Liver (tissue), 9 donors: Measurements from ENCODE around the gene RNASE4. TPM values are rescaled to one million over a fixed set of nuclear protein-coding genes. Genes with fewer than 3 reads are reported as not detected.

Experiments used
- DNase-seq: peaks from one replicate; pipeline ENCODE4 v3.0.0-alpha.2; 2017; ENCODE audit warnings: low spot score
- H3K27ac ChIP-seq, 2 donors: one replicate each; pipeline ENCODE4 v1.7.0; 2013; ENCODE audit warnings: inconsistent platforms in 2 of 2, low read length in 2 of 2, control low read depth in 1 of 2, low read depth in 1 of 2, mild to moderate bottlenecking in 1 of 2
- H3K27me3 ChIP-seq, 4 donors: one replicate each; pipeline versions ENCODE4 v1.6.1 to v1.7.0; 2013; ENCODE audit warnings: low read length in 3 of 4, inconsistent platforms in 1 of 4, mild to moderate bottlenecking in 1 of 4, moderate library complexity in 1 of 4; ENCODE audit not compliant: control insufficient read depth in 4 of 4, insufficient read depth in 4 of 4
- H3K36me3 ChIP-seq, 4 donors: one replicate each; pipeline versions ENCODE4 v1.6.1 to v1.7.0; 2013; ENCODE audit warnings: low read length in 3 of 4, mild to moderate bottlenecking in 3 of 4, low read depth in 1 of 4, moderate library complexity in 1 of 4; ENCODE audit not compliant: control insufficient read depth in 4 of 4, insufficient read depth in 3 of 4
- H3K4me1 ChIP-seq, 4 donors: one replicate each; pipeline versions ENCODE4 v1.6.1 to v1.7.0; 2013; ENCODE audit warnings: low read length in 3 of 4, mild to moderate bottlenecking in 3 of 4, moderate library complexity in 1 of 4; ENCODE audit not compliant: control insufficient read depth in 4 of 4, insufficient read depth in 4 of 4
- H3K4me3 ChIP-seq, 3 donors: one replicate each; pipeline versions ENCODE4 v1.6.1 to v1.7.0; 2013; ENCODE audit warnings: low read length in 3 of 3, control low read depth in 1 of 3, low read depth in 1 of 3, mild to moderate bottlenecking in 1 of 3
- H3K9ac ChIP-seq, 2 donors: one replicate each; pipeline ENCODE4 v1.7.0; 2013; ENCODE audit warnings: low read length in 2 of 2, mild to moderate bottlenecking in 2 of 2, moderate library complexity in 2 of 2, control low read depth in 1 of 2, low read depth in 1 of 2
- H3K9me3 ChIP-seq, 4 donors: one replicate each; pipeline versions ENCODE4 v1.6.1 to v1.7.0; 2013; ENCODE audit warnings: low read length in 3 of 4; ENCODE audit not compliant: control insufficient read depth in 4 of 4
- EGR1 ChIP-seq, 2 donors: IDR thresholded peaks; 2 replicates each; pipeline ENCODE4 v1.6.1; 2016 to 2018; ENCODE audit warnings: antibody characterized with exemption in 2 of 2, low read depth in 2 of 2
- FOXA1 ChIP-seq: IDR thresholded peaks from 2 replicates; pipeline ENCODE4 v1.6.1; 2016; ENCODE audit warnings: antibody characterized with exemption
- GABPA ChIP-seq, 2 donors: IDR thresholded peaks in 1 of 2; conservative IDR thresholded peaks in 1 of 2; 2 replicates each; pipeline ENCODE4 v1.6.1; 2016; ENCODE audit warnings: antibody characterized with exemption in 2 of 2, mild to moderate bottlenecking in 1 of 2, moderate library complexity in 1 of 2
- HNF4A ChIP-seq, 2 donors: conservative IDR thresholded peaks; 2 replicates each; pipeline ENCODE4 v1.6.1; 2016; ENCODE audit warnings: antibody characterized with exemption in 2 of 2, mild to moderate bottlenecking in 2 of 2
- HNF4G ChIP-seq: IDR thresholded peaks from 2 replicates; pipeline ENCODE4 v1.6.1; 2016; ENCODE audit warnings: antibody characterized with exemption
- JUND ChIP-seq, 2 donors: IDR thresholded peaks; 2 replicates each; pipeline ENCODE4 v1.6.1; 2016; ENCODE audit warnings: antibody characterized with exemption in 2 of 2
- NR2F2 ChIP-seq: IDR thresholded peaks from 2 replicates; pipeline ENCODE4 v1.6.1; 2016; ENCODE audit warnings: antibody characterized with exemption
- RAD21 ChIP-seq, 2 donors: IDR thresholded peaks; 2 replicates each; pipeline ENCODE4 v1.6.1; 2016; ENCODE audit warnings: antibody characterized with exemption in 2 of 2, mild to moderate bottlenecking in 2 of 2
- RXRA ChIP-seq, 2 donors: IDR thresholded peaks; 2 replicates each; pipeline ENCODE4 v1.6.1; 2017 to 2018; ENCODE audit warnings: antibody characterized with exemption in 2 of 2, mild to moderate bottlenecking in 1 of 2
- SP1 ChIP-seq: IDR thresholded peaks from 2 replicates; pipeline ENCODE4 v1.6.1; 2018; ENCODE audit warnings: antibody characterized with exemption, mild to moderate bottlenecking
- TAF1 ChIP-seq: conservative IDR thresholded peaks from 2 replicates; pipeline ENCODE4 v1.6.1; 2016; ENCODE audit warnings: antibody characterized with exemption, mild to moderate bottlenecking
- YY1 ChIP-seq: IDR thresholded peaks from 2 replicates; pipeline ENCODE4 v1.6.1; 2016; ENCODE audit warnings: antibody characterized with exemption, mild to moderate bottlenecking
- WGBS: extraction: QIAGEN DNeasy Blood & Tissue Kit; methylation state at CpG from one replicate; pipeline ENCODE4 v1.1.7; 2013; 5-methylcytosine and 5-hydroxymethylcytosine counted together
- polyA plus RNA-seq, 2 donors: library from polyadenylated mRNA; stranded (reverse) in 1 of 2; unstranded in 1 of 2; fragments of 200-250 nt in 1 of 2; fragments of >200 nt in 1 of 2; fragmentation: Nextera tagmentation in 1 of 2; extraction: Ambion mirVana in 1 of 2; gene quantifications; one replicate each; pipeline versions ENCODE4 v1.2.1 to v1.2.3, GENCODE V29; 2013 to 2015
- total RNA-seq, 2 donors: library from RNA; depleted of rRNA; stranded (reverse); fragments of >200 nt; gene quantifications; one replicate each; pipeline ENCODE4 v1.2.3, GENCODE V29; 2014
- TF ChIP-seq, protein P1 (sequence below): IDR thresholded peaks from 2 replicates; pipeline ENCODE4 v1.6.1; 2016; ENCODE audit warnings: antibody characterized with exemption
- TF ChIP-seq, protein P2 (sequence below): IDR thresholded peaks from 2 replicates; pipeline ENCODE4 v1.6.1; 2016; ENCODE audit warnings: antibody characterized with exemption
- TF ChIP-seq, protein P3 (sequence below): fragments of 150-350 bp; IDR thresholded peaks from 2 replicates; pipeline ENCODE4 v1.5.1; 2017; ENCODE audit warnings: improper control_type of control experiment, low read depth, low read length; ENCODE audit not compliant: missing input control
- donor health status: healthy.
- donor health status: healthy.
- donor health status: healthy.
- donor health status: healthy.
- donor health status: healthy.

RNASE4 gene
- total and polyA plus RNA-seq, 4 donors, result 129 to 319 (median 184) TPM

DNA sequence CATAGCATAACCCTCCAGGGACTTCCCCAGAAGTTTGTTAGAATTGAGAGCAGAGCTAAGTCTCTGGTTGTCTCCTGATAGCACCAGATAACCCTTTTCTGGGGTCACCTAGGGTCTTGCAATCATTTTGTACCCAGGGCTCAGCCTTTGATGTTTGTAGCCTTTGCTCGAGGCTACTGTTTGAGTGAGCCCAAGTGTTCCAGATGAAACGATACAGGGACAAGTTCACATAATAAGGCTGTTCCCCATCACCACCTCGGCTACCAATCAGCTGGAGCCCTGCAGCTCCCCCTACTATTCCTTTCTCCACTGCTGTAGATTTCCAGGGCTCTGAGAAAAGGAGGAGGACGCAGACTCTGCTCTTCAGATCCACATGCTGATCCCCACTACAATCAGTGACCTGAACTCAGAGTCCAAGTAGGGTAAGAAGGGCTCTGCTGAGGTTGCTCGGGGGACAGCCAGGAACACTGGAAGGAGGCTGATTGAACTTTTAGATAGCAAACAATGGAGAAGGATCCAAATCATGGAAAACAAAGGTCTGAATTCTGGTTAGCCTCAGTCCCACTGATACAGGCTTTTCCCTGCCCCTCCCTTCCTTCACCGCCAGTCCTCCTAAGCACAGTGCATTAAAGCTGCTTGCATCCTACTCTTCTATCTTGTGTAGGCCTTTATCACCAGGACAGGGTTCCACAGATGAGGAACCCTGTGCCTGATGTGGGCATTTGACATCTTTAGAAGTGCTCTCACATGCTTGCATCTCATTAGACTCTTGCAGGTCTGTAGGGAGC, 61.4 kb downstream of the RNASE4 start, which contains the start of gene EDDM3A:
TSS of gene EDDM3A (plus strand) at position 317 of the 788 bp plus-strand sequence. CDS start 1,694 bp downstream, outside the sequence.
- Histone ChIP-seq H3K9ac (no peak within 1 kb of the TSS), H3K27me3 (no peaks in the 10 kb centered on the region), H3K9me3 (no peaks in the 10 kb centered on the region), H3K36me3 (no peaks in the 10 kb centered on the region), H3K27ac (no peak within 1 kb of the TSS), H3K4me1 (no peaks in the 10 kb centered on the region), H3K4me3 (no peak within 1 kb of the TSS)
- TF ChIP-seq YY1 (no peak), SP1 (no peak), NR2F2 (no peak), TAF1 (no peak), RXRA (IDR thresholded peaks at IDR 0.05) (no peak), JUND (IDR thresholded peaks at IDR 0.05) (no peak)
- TF ChIP-seq, protein P1, sequence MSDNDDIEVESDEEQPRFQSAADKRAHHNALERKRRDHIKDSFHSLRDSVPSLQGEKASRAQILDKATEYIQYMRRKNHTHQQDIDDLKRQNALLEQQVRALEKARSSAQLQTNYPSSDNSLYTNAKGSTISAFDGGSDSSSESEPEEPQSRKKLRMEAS, result no peak
- no peak for DNase-seq
- 71% methylated on average over 6 of the region's 6 CpGs for WGBS

DNA sequence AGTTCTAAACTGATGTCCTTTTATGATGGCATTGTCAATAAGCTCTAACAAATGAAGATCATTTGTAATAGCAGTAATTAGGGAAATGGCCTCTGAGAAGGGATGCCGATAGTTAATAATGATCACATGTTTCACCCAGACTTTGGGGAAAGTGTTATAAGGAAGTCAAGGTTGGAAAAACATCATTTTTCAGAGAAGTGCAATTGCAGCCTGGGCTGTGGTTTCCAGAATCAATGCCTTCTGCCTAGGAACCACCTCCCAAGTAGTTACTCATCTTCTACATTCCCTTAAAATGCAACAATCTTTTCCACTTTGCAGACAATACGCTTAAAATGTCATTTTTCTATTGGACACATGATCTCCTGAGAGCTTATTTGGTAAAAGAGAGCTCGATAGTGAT, 62.2 kb downstream of the RNASE4 start:
- Histone ChIP-seq H3K9ac (no peak overlapping the region), H3K9me3 (no peaks in the 10 kb centered on the region), H3K4me1 (no peaks in the 10 kb centered on the region), H3K4me3 (no peak overlapping the region), H3K27ac (no peak overlapping the region), H3K27me3 (no peaks in the 10 kb centered on the region), H3K36me3 (no peaks in the 10 kb centered on the region)
- WGBS, result 88% methylated on average over 3 of the region's 3 CpGs
- no peak for DNase-seq
- TF ChIP-seq EGR1 (IDR thresholded peaks at IDR 0.05; ENCODE audit: low read depth in 2 of 2), result no peak
- TF ChIP-seq NR2F2, result no peak
- no peak for TF ChIP-seq GABPA (IDR thresholded peaks at IDR 0.05 in 1 of 2, conservative IDR thresholded peaks at IDR 0.05 in 1 of 2)
- TF ChIP-seq HNF4A (conservative IDR thresholded peaks at IDR 0.05), result no peak
- no peak for TF ChIP-seq FOXA1
- TF ChIP-seq, protein P2, sequence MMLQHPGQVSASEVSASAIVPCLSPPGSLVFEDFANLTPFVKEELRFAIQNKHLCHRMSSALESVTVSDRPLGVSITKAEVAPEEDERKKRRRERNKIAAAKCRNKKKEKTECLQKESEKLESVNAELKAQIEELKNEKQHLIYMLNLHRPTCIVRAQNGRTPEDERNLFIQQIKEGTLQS, result no peak
- TF ChIP-seq RAD21 (IDR thresholded peaks at IDR 0.05), result no peak

DNA sequence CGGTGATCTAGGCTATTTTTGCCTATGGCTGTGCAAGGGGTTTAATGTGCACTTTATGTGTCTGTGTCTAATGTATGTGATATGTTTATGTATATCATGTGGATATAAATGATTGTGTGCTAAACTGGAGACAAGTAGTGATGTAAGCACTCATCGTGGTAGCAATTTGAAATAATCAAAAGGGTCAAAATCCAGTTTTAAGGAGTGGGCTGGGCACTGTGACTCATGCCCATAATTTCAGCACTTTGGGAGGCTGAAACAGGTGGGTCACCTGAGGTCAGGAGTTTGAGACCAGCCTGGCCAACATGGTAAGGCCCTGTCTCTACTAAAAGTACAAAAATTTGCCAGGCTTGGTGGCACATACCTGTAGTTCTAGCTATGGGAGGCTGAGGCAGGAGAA, 64.1 kb downstream of the RNASE4 start:
- no peak overlapping the region for H3K27ac ChIP-seq

More for the DNA sequence above, 64.1 kb downstream of the RNASE4 start:
- Histone ChIP-seq H3K4me1 (no peaks in the 10 kb centered on the region), H3K4me3 (no peak overlapping the region), H3K27me3 (no peaks in the 10 kb centered on the region), H3K36me3 (no peaks in the 10 kb centered on the region), H3K9me3 (peaks cover 3 to 8% (median 5%) of the 10 kb centered on the region in 4 donors), H3K9ac (no peak overlapping the region)
- no peak for DNase-seq
- 88% methylated on average over 2 of the region's 2 CpGs for WGBS
- no peak for TF ChIP-seq SP1
- TF ChIP-seq YY1, result no peak
- no peak for TF ChIP-seq RXRA (IDR thresholded peaks at IDR 0.05)
- TF ChIP-seq, protein P3, sequence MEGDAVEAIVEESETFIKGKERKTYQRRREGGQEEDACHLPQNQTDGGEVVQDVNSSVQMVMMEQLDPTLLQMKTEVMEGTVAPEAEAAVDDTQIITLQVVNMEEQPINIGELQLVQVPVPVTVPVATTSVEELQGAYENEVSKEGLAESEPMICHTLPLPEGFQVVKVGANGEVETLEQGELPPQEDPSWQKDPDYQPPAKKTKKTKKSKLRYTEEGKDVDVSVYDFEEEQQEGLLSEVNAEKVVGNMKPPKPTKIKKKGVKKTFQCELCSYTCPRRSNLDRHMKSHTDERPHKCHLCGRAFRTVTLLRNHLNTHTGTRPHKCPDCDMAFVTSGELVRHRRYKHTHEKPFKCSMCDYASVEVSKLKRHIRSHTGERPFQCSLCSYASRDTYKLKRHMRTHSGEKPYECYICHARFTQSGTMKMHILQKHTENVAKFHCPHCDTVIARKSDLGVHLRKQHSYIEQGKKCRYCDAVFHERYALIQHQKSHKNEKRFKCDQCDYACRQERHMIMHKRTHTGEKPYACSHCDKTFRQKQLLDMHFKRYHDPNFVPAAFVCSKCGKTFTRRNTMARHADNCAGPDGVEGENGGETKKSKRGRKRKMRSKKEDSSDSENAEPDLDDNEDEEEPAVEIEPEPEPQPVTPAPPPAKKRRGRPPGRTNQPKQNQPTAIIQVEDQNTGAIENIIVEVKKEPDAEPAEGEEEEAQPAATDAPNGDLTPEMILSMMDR, result no peak
- TF ChIP-seq HNF4G, result no peak
